Measurements from ENCODE around the gene CAPZA2. TPM values are rescaled to one million over a fixed set of nuclear protein-coding genes. Genes with fewer than 3 reads are reported as not detected.

CAPZA2 gene
- total RNA-seq, 4 donors from 2014 or later: 142 to 215 (median 176) TPM

GRCh38 chr7:116842371-116842770 is 20.0 kb upstream of the CAPZA2 start:
- Histone ChIP-seq H3K36me3 (no peaks in the 10 kb centered on the region), H3K9me3 (no peaks in the 10 kb centered on the region), H3K4me3 (replicated peaks in 1 of 3) (no peak overlapping the region), H3K27me3 (no peaks in the 10 kb centered on the region), H3K4me1 (no peaks in the 10 kb centered on the region), H3K27ac (no peak overlapping the region)
- DNase-seq: no peak
- intact Hi-C loops (cut with DNase I): no loop called here
- TF ChIP-seq POLR2A (IDR thresholded peaks at IDR 0.05) (no peak), CTCF (IDR thresholded peaks at IDR 0.05) (no peak)
- 57 to 80% methylated on average over 1 of the region's 1 CpG for WGBS, 2 donors

DNA sequence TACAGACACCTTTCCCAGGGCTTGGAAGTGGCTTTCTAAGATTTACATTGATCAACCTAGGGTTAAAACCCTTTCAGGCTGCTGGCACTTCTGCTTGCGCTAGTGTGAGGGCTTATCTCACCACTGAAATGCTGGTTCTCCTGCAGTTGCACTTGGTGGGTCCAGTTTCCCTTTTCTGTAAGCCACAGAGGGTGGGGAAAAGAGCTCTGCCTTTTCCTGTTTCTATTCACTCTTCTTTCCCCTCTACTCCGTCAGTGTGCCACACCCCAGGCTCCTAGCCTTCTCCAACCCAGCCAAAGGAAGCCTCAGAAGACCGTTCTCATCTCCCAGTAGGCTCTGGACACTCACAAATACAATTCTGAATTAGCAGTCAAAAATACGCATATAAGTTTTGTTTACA is 19.0 kb upstream of the CAPZA2 start:
- no peak overlapping the region for H3K27ac ChIP-seq
- H3K4me1 ChIP-seq: no peaks in the 10 kb centered on the region
- no peaks in the 10 kb centered on the region for H3K36me3 ChIP-seq
- no peaks in the 10 kb centered on the region for H3K9me3 ChIP-seq
- H3K27me3 ChIP-seq: no peaks in the 10 kb centered on the region
- intact Hi-C loops (cut with DNase I): no loop called here
- DNase-seq: no peak
- 60 to 74% methylated on average over 4 of the region's 4 CpGs for WGBS, 2 donors
- TF ChIP-seq CTCF (IDR thresholded peaks at IDR 0.05): no peak
- no peak for TF ChIP-seq POLR2A (IDR thresholded peaks at IDR 0.05)
- no peak overlapping the region for H3K4me3 ChIP-seq (replicated peaks in 1 of 3)

GRCh38 chr7:116851175-116851574 is 11.2 kb upstream of the CAPZA2 start:
- H3K27ac ChIP-seq: no peak overlapping the region
- H3K4me1 ChIP-seq: no peaks in the 10 kb centered on the region
- H3K36me3 ChIP-seq: no peaks in the 10 kb centered on the region
- 88 to 90% methylated on average over 5 of the region's 5 CpGs for WGBS, 2 donors
- H3K9me3 ChIP-seq: no peaks in the 10 kb centered on the region
- intact Hi-C loops (cut with DNase I): no loop called here
- H3K27me3 ChIP-seq: no peaks in the 10 kb centered on the region
- TF ChIP-seq CTCF (IDR thresholded peaks at IDR 0.05) (no peak), POLR2A (IDR thresholded peaks at IDR 0.05) (no peak)
- H3K4me3 ChIP-seq (replicated peaks in 1 of 3): no peak overlapping the region
- DNase-seq: no peak

- H3K4me3 ChIP-seq (replicated peaks in 1 of 3): no peak overlapping the region
- H3K9me3 ChIP-seq: no peaks in the 10 kb centered on the region
- intact Hi-C loops (cut with DNase I): no loop called here
- H3K36me3 ChIP-seq: no peaks in the 10 kb centered on the region
- no peak for DNase-seq
- TF ChIP-seq POLR2A (IDR thresholded peaks at IDR 0.05): no peak
- no peaks in the 10 kb centered on the region for H3K4me1 ChIP-seq
- no peaks in the 10 kb centered on the region for H3K27me3 ChIP-seq
- WGBS, 2 donors: 50 to 62% methylated on average over 3 of the region's 3 CpGs
- H3K27ac ChIP-seq: no peak overlapping the region
Measured at GRCh38 chr7:116851671-116852070, 10.7 kb upstream of the CAPZA2 start.

- H3K36me3 ChIP-seq: no peaks in the 10 kb centered on the region
- H3K27me3 ChIP-seq: no peaks in the 10 kb centered on the region
- no peak overlapping the region for H3K4me3 ChIP-seq (replicated peaks in 1 of 3)
- H3K4me1 ChIP-seq: no peaks in the 10 kb centered on the region
- 97 to 100% methylated on average over 1 of the region's 1 CpG for WGBS, 2 donors
- no peak overlapping the region for H3K27ac ChIP-seq
- intact Hi-C loops (cut with DNase I): no loop called here
- no peak for DNase-seq
- TF ChIP-seq CTCF (IDR thresholded peaks at IDR 0.05): no peak
- TF ChIP-seq POLR2A (IDR thresholded peaks at IDR 0.05): no peak
- no peaks in the 10 kb centered on the region for H3K9me3 ChIP-seq
Measured at GRCh38 chr7:116854132-116854531, 8.3 kb upstream of the CAPZA2 start.

DNA sequence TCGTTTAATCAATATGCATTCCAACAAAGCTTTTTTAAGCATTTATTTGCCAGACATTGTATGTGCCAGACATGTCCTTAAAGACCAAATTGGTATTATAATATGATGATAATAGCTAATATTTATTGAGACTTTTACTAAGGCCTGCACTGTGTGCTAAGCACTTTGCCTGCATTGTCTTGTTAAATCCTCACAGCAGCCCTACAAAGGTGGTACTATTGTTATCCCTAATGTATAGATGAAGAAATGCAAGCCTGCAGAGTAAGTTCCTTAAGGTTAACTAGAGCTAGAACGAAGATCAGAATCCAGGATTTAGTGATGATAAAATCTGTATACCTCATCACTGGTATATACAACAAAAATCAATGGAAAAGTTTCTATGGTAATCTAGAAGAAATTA is 5.3 kb upstream of the CAPZA2 start:
- no peak for DNase-seq

More for the DNA sequence above, 5.3 kb upstream of the CAPZA2 start:
- Histone ChIP-seq H3K4me1 (peaks cover 0 to 2% of the 10 kb centered on the region in 2 donors), H3K9me3 (no peaks in the 10 kb centered on the region), H3K27ac (no peak overlapping the region), H3K27me3 (no peaks in the 10 kb centered on the region), H3K4me3 (replicated peaks in 1 of 3) (no peak overlapping the region), H3K36me3 (no peaks in the 10 kb centered on the region)
- no peak for TF ChIP-seq CTCF (IDR thresholded peaks at IDR 0.05)
- no peak for TF ChIP-seq POLR2A (IDR thresholded peaks at IDR 0.05)
- intact Hi-C loops (cut with DNase I): no loop called here
- 78 to 79% methylated on average over 2 of the region's 2 CpGs for WGBS, 2 donors
